DOHH2 (cell line): ENCODE data around the gene LAMA3.

Experiments
- CTCF ChIP-seq: fragments of 200-600 bp; sonication (generic); IDR thresholded peaks from one replicate; pipeline ENCODE4 v1.5.1; 2014; ENCODE audit warnings: antibody characterized with exemption, mild to moderate bottlenecking, low read depth, low read length; ENCODE audit not compliant: poor library complexity, severe bottlenecking
- EZH2phosphoT487 ChIP-seq: fragments of 200-600 bp; sonication (generic); IDR thresholded peaks from 2 replicates; pipeline ENCODE4 v1.6.1; 2017; ENCODE audit warnings: borderline replicate concordance, mild to moderate bottlenecking, antibody characterized with exemption, low read length, moderate library complexity, mixed read lengths

DNA sequence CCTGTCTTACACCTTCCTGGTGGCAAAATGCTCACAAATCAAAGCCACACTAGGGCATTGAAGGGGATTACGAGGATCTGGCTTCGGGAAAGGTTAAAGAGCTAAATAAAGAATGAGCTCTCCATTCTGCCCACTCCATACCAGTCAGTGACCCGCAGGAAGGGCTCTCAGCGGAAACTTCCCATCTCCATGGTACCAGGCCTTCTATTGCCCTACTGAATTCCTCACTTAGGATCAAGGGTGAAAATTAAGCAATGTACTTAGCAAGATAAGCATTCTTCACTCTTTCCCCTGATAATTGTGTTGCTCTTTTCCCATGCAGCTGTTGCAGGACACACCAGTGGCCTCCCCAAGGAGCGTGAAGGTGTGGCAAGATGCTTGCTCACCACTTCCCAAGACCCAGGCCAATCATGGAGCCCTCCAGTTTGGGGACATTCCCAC lies 249.7 kb downstream of the LAMA3 start:
- TF ChIP-seq CTCF = no peak
- TF ChIP-seq EZH2phosphoT487 = no peak
